PC-3 (cell line): ENCODE data around the gene ADAM12.

Source experiments
- EZH2 ChIP-seq: fragments of 300-600 bp; sonication (generic); IDR thresholded peaks from one replicate; pipeline ENCODE4 v1.6.1; 2017; ENCODE audit warnings: antibody characterized with exemption, mild to moderate bottlenecking, low read length; ENCODE audit not compliant: unreplicated experiment
- EZH2phosphoT487 ChIP-seq: fragments of 300-600 bp; sonication (generic); IDR thresholded peaks from 2 replicates; pipeline ENCODE4 v1.6.1; 2018; ENCODE audit warnings: mild to moderate bottlenecking, antibody characterized with exemption, low read length, borderline replicate concordance

DNA sequence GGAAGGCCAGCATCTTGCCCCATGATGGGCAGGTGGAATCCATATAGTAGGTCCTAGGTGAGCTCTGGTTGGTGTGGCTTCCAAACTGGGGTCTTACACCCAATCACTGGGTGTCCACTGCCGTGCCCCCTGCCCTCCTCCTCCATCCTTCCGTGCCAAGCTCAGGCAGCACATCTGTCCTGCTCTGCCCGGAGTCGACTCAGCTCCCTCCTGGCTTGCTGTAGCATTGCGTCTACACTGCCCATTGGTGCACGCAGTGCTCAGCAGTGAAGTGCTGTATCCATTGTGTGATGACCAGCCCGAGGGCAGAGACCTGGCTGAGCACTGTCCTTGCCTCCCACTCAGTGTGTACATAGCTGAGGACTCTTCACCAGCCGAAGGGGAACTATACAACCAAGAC lies 148.4 kb downstream of the ADAM12 start:
- TF ChIP-seq EZH2 (no peak), EZH2phosphoT487 (no peak)
